GM12801 (cell line): ENCODE results near the gene TBC1D4.

ENCODE experiments used
- TF ChIP-seq, protein P1 (sequence below): IDR thresholded peaks from one replicate; pipeline ENCODE4 v1.5.1; 2011; ENCODE audit warnings: control low read depth; ENCODE audit not compliant: insufficient read length; ENCODE audit errors: extremely low read depth

The TBC1D4 gene

DNA sequence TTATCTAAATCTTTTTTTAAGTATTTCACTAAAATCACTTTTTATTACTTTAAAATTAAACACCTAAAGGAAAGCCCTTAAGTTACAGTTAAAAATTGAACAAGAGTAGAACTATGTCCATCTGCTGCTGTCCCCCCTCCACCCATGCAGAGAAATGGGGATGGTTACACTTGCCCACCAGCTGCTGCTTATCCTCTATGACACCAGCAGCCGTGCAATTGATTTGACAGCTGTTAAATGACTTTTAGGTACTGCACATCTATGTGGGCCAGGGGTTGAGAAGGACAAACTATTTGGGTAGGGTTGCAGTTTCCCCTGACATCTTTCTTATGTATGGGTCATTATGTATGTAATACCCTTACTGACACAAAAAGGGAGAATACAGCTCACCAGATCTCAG lies 77.2 kb downstream of the TBC1D4 start:
- TF ChIP-seq, protein P1, sequence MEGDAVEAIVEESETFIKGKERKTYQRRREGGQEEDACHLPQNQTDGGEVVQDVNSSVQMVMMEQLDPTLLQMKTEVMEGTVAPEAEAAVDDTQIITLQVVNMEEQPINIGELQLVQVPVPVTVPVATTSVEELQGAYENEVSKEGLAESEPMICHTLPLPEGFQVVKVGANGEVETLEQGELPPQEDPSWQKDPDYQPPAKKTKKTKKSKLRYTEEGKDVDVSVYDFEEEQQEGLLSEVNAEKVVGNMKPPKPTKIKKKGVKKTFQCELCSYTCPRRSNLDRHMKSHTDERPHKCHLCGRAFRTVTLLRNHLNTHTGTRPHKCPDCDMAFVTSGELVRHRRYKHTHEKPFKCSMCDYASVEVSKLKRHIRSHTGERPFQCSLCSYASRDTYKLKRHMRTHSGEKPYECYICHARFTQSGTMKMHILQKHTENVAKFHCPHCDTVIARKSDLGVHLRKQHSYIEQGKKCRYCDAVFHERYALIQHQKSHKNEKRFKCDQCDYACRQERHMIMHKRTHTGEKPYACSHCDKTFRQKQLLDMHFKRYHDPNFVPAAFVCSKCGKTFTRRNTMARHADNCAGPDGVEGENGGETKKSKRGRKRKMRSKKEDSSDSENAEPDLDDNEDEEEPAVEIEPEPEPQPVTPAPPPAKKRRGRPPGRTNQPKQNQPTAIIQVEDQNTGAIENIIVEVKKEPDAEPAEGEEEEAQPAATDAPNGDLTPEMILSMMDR, result no peak

DNA sequence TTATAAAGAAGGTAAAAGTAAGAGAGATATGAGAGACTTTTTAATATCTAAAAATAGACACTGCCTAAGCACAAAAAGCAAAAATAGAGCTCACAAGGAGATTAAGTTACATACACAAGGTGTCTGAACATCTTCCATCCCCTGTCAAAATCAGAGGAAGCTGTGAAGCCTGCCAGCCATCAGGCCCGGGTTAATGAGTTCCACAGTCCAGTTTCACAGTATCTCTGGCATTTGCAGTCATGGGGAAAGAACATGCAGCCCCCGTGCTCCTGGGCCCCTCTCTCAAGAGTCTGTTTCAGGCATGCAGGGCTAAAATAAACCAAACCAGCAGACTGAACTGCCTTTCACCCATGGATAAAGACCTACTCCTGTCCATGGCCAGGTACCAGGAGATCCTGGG lies 79.2 kb downstream of the TBC1D4 start:
- TF ChIP-seq, protein P1, result no peak

DNA sequence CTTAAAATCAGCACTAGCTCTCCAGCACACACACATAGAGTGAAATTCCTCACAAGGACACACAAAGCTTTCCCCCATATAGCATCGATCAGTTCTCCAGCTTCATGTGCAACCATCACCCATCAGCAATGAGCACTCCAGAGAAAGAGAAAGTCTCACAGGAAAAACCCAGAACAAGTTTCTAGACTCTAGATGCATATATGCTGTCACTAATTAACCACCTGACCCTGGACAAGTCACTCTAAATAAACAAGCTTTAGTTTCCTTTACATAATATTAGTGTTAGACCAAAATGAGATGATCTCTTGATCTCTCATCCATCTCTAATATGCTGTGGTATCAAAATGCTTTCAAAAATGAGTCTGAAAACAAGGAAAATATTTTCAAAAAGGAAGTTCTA lies 81.2 kb downstream of the TBC1D4 start:
- TF ChIP-seq, protein P1, result no peak

DNA sequence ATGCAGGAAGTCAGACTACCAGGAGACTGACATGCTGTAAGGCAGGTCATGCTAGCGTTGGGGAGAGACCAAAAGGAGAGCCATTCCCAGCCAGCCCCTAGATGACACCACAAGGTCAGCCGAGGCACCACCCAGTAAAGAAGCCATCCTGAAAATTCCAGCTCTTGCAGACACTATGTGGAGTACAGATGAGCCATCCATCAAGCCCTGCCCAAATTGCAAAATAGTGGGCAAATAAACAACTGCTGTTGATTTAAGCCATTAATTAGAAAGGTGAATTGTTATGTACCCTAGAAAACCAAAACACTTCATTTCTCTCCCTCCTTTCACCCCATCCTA lies 82.1 kb downstream of the TBC1D4 start:
- TF ChIP-seq, protein P1, result no peak

DNA sequence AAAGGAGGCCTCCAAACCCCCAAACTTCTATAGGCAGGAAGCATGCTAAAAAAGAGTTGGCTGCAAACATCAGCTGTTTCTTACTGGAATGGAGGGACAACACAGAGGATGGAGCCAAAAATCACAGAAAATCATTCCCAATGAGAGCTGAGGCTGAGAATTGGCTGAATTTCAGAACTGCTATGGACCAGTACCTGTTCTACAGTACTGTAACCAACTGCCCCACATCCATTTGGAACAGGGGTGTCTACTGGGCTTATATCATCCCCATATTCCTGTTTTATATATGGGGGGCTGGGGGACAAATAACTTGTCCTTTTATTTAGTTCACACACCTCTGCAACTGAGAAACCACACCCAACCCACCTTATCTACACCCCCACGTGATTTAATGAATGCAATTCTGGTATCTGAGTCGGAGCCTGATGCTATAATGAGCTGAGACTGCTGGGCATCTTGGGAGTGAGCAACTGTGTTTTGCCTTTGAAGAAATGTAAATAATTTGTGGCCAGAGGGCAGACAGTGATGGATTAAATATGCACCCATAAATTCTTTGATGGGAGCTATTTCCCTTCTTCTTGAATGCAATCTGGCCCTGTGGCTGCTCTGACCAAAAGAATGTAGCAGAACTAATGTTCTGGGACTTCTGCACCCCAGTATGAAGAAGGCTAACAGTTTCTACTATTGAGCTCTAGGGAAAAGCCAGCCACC lies 82.6 kb downstream of the TBC1D4 start:
- TF ChIP-seq, protein P1, result no peak

DNA sequence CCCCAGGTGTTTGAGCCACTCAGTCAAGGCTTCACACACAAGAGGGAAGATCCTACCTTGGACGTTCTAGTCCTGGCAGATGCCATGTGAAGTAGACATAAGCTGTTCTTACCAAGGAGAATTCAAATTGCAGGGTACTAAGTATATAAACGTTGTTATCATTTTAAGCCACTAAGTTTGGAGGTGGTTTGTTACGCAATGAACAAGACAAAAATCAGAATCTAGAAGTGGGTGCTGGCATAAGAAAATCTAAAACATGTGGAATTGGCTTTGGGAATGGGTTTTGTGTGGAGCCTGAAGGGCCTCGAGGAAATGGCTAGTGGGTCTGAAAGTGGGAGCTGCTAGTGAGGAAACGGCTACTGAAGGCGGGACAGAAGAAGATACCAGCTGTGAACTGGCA lies 83.9 kb downstream of the TBC1D4 start:
- TF ChIP-seq, protein P1, result no peak

DNA sequence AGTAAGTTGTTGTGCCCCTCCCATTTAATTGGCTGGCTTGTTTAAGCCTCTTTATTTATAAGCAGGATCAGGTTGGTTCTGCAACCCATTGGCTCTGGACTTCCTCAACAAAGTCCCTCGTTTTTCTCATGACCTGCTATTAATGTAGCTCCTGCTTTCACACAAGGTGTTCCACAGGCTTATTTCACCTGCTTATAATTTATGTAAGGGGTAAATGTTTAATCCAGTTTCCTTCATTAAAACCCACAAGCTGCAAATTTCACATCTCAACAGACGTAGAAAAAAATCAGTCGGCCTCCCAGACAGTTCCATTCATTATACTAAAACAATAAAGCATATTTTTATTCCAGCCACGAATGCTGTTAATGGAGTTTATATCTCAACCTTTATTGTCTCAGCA lies 86.1 kb downstream of the TBC1D4 start:
- TF ChIP-seq, protein P1, result no peak

DNA sequence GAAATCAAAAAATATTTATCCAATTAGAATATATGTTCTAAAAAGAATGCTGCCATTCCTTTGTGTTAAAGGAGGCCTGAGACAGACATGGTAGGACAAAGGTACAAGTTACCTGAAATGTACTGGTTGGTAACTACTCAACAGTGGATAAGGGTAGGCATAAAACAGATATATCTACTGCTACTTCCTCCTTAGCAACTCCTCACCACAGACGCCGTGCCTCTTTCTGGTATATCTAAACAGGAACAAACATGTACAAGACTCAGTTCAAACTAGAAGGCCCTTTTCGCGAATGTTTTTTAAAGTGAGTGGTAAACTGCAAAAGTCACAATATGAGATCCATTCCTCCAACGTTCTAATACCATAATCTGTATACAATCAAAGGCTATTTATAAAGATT lies 86.9 kb downstream of the TBC1D4 start:
- TF ChIP-seq, protein P1, result no peak
